Activated T-cell treated with anti-CD3 and anti-CD28 coated beads, Interleukin-2, amount 50 U/mL, for 4 hours (primary cell): ENCODE data around the gene FBXW7. TPM values are rescaled to one million over a fixed set of nuclear protein-coding genes. Genes with fewer than 3 reads are reported as not detected.

Source experiments
- ATAC-seq, 2 donors: fragments of 200-7000 bp; cut with Tn5 transposase; one replicate each; pipeline ENCODE4 v1.10.0; 2021
- DNase-seq: peaks from one replicate; pipeline ENCODE4 v3.0.0-alpha.2; 2020
- H3K27me3 Mint-ChIP-seq: one replicate; pipeline ENCODE4 v1.8.0; 2021; ENCODE audit warnings: low read depth, mixed read lengths
- H3K36me3 Mint-ChIP-seq: one replicate; pipeline ENCODE4 v1.8.0; 2022; ENCODE audit warnings: mixed read lengths; ENCODE audit not compliant: insufficient read depth
- H3K4me1 Mint-ChIP-seq: one replicate; pipeline ENCODE4 v1.8.0; 2021; ENCODE audit warnings: low read depth, mixed read lengths
- H3K4me3 Mint-ChIP-seq: one replicate; pipeline ENCODE4 v1.8.0; 2021; ENCODE audit warnings: mild to moderate bottlenecking, moderate library complexity, mixed read lengths
- H3K9me3 Mint-ChIP-seq: one replicate; pipeline ENCODE4 v1.8.0; 2021; ENCODE audit warnings: mixed read lengths
- total RNA-seq, 3 donors: library from RNA; stranded (reverse); gene quantifications; one replicate each; pipeline ENCODE4 v1.2.1, GENCODE V29; 2021

The FBXW7 gene
- total RNA-seq, 3 donors from 2014 or later: 38.8 to 41.4 (median 39.1) TPM

DNA sequence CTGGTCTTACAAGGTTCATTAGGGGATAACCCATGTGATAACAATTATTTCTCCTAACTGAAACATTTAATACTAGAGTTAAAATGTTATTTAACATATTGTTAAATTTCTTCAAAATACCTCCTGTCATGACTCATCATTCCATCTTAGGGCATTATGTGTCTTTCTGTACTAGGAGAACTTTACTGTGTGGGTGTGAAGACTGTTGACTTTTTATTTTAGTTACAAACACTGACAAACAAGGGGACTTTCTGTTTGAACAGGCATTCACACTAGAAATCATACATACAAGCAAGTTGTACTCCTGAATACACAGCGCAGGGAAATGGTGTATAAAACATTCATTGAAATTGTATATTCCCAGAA lies 175.9 kb downstream of the FBXW7 start:
- Mint-ChIP-seq H3K4me3 (no peak overlapping the region), H3K36me3 (peaks cover 14% of the 10 kb centered on the region), H3K9me3 (no peaks in the 10 kb centered on the region), H3K27me3 (no peaks in the 10 kb centered on the region), H3K4me1 (peaks cover 17% of the 10 kb centered on the region)
- ATAC-seq: no peak
- DNase-seq: no peak

DNA sequence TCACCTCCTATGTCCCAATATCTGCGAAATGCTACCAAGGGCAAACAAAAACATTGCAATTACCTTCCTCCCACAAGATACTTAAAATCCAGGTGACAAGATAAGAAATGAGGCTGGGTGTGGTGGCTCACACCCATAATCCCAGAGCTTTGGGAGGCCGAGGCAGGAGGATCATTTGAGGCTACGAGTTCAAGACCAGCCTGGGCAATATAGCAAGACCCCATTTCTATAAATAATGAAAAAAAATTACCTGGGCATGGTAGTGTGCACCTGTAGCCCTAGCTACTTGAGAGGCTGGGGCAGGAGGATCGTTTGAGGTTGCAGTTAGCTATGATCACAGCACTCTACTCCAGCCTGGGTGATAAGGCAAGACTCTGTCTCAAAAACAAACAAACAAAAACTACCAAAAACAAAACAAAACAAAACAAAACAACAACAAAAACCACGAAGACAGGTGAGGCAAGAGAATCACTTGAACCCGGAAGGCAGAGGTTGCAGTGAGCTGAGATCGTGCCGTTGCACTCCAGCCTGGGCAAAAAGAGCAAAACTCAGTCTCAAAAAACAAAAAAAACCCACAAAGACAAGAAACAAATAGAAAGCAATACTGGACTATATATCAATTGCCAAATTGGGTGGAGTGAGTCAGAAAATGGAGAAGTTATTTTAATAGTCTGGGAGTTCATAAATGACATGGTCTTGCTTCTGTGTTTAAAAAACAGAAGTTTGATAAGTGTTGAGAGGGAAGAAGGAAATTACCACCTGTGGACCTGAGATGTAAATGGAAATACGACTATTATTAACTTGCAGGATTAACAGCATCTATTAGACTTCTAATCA lies 176.5 kb downstream of the FBXW7 start:
- H3K36me3 Mint-ChIP-seq: peaks cover 11% of the 10 kb centered on the region
- H3K9me3 Mint-ChIP-seq: no peaks in the 10 kb centered on the region
- DNase-seq (no peak), ATAC-seq (no peak)
- peaks cover 16% of the 10 kb centered on the region for H3K4me1 Mint-ChIP-seq
- H3K27me3 Mint-ChIP-seq: no peaks in the 10 kb centered on the region
- H3K4me3 Mint-ChIP-seq: no peak overlapping the region

DNA sequence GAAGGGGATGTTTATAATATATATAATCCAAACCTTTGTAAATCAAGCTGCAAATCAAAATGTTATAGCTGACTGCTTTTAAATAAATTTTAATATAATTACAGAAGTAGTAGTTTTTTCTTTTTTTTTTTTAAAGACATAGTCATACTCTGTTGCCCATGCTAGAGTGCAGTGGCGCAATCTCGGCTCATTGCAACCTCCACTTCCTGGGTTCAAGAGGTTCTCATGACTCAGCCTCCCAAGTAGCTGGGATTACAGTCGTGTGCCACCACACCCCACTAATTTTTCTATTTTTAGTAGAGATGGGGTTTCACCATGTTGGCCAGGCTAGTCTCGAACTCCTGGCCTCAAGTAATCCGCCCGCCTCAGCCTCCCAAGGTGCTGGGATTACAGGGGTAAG lies 178.7 kb downstream of the FBXW7 start:
- peaks cover 23% of the 10 kb centered on the region for H3K4me1 Mint-ChIP-seq
- no peak for DNase-seq
- H3K4me3 Mint-ChIP-seq: no peak overlapping the region
- H3K36me3 Mint-ChIP-seq: peaks cover 5% of the 10 kb centered on the region
- H3K27me3 Mint-ChIP-seq: no peaks in the 10 kb centered on the region
- H3K9me3 Mint-ChIP-seq: no peaks in the 10 kb centered on the region
- ATAC-seq: no peak

DNA sequence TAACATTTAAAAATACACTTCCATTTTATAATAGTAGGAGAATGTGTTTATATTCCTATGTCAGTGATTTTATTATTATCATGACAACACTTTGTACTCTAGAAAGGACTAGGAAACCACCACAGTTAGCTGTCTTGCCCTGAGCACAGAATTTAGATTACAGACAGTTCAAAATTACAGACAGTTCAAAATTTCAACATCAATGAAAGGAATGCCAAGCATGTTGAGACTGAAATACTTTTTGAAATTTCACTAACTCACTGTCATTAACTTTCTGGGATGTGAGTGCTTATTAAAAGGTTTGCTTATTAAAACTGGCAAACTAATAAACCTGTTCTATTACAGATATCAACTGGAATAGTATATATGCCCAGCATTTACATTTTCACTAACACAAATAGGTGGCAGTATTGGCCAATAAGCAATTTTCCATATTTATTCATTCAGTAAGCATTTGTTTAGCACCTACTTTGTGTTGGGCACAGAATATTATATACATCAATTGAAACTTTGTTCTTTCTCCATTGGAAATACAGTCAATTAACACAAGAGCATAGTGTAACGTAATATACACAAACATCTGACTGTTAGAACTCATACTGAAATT lies 179.4 kb downstream of the FBXW7 start:
- H3K4me3 Mint-ChIP-seq: no peak overlapping the region
- no peaks in the 10 kb centered on the region for H3K27me3 Mint-ChIP-seq
- DNase-seq (no peak), ATAC-seq (no peak)
- no peaks in the 10 kb centered on the region for H3K9me3 Mint-ChIP-seq
- H3K4me1 Mint-ChIP-seq: peaks cover 24% of the 10 kb centered on the region
- H3K36me3 Mint-ChIP-seq: peaks cover 5% of the 10 kb centered on the region

DNA sequence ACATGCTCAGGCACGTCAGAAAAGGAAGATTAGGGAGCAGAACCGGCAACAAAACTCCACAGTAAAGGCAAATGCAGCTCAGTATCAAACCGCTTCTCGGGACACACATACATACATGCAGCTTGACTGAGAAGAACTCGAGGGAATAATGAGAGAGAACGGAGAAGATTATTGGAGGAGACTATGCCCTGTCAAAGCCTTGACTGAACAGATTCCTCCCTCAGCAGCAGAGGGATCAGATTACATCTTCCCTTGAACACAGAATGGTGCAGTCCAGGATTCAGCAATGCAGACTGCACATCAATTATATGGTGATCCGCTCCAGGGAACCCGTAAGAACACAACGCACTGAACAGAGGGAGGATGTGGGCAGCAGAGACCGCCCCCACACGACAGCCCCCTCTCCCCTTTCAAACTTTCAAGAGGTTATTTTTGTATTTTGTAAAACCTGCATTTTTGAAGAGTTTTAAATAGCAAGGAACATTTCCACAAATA lies 183.2 kb downstream of the FBXW7 start:
- no peak overlapping the region for H3K4me3 Mint-ChIP-seq
- no peaks in the 10 kb centered on the region for H3K27me3 Mint-ChIP-seq
- H3K9me3 Mint-ChIP-seq: no peaks in the 10 kb centered on the region
- no peaks in the 10 kb centered on the region for H3K36me3 Mint-ChIP-seq
- H3K4me1 Mint-ChIP-seq: peaks cover 15% of the 10 kb centered on the region
- DNase-seq: no peak
- ATAC-seq: no peak

DNA sequence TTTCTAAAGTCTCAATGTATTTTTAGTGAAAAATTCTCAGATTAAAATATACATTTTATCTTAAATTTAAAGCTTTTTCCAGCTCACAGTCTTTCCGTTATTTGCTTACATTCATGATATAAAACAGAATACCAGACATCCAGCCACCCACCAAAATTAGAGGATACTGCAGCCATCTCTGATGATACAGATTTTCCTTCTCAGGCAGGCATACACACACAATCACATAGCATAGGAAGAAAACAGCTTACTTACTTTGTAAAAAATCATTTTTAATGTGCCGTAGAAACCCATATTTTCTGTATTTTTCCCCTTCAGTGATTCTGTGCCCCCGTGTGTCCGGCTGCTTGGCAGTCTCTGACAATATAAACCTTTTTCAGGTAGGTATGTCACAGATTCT lies 183.7 kb downstream of the FBXW7 start:
- Mint-ChIP-seq H3K36me3 (no peaks in the 10 kb centered on the region), H3K4me3 (no peak overlapping the region), H3K27me3 (no peaks in the 10 kb centered on the region), H3K9me3 (no peaks in the 10 kb centered on the region), H3K4me1 (peaks cover 15% of the 10 kb centered on the region)
- DNase-seq (no peak), ATAC-seq (no peak)

DNA sequence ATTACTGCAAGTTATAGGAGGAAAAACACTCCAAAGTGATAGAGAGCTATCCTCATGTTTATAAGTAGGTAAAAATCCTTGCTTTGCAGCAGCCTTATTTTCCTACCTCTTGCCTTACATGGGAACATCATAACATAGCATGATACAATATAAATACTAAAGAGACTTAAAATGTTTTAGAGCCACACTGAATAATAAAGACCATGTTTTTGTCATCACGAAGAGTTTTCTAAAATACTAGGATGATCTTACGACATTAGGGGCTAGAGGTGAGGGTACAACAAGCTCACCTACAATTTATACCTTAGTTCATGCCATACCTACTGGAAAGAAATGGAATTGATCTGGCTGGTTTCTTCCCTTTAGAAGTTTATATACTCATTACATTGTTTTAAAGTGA lies 184.8 kb downstream of the FBXW7 start:
- no peak for DNase-seq
- Mint-ChIP-seq H3K4me1 (peaks cover 15% of the 10 kb centered on the region), H3K9me3 (no peaks in the 10 kb centered on the region), H3K36me3 (peaks cover 8% of the 10 kb centered on the region), H3K4me3 (no peak overlapping the region), H3K27me3 (no peaks in the 10 kb centered on the region)
- no peak for ATAC-seq

DNA sequence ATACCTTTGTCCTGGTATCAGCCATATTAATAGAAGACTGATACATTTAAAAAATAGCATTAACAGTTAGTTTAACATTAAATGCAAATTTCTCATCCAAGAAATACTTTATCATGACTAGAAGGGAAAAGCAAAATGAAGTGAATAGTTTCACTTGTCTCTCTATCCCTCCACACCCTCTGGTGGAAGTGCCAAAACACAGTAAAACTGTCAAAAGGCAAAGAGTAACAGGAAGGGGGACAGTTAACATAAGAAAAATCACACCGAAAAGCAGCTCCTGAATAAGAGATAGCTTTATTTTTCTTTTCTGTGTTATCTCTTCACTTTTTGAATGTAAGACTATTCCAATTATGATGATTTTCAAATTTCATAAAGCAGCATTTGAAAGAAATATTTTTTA lies 187.2 kb downstream of the FBXW7 start:
- H3K27me3 Mint-ChIP-seq: no peaks in the 10 kb centered on the region
- DNase-seq (no peak), ATAC-seq (no peak)

DNA sequence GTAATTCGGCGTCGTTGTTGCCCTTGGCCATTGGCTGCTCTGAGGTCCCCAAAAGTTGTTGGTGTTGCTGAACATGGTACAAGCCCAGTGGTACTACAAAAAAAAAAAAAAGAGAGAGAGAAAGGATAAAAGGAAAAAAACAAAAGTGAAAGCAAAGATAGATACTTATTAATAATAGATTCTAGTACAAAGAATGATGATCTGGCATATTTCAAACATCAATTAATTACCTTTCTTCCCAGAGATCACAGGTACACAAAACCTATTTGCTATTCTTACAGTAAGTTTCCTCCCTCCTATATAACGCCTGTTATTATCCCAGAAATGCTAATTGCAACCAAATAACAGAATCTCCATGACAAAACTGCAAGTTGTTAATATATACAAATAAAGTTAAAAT lies 188.9 kb downstream of the FBXW7 start:
- Mint-ChIP-seq H3K4me3 (no peak overlapping the region), H3K9me3 (no peaks in the 10 kb centered on the region), H3K36me3 (peaks cover 24% of the 10 kb centered on the region), H3K4me1 (no peaks in the 10 kb centered on the region), H3K27me3 (no peaks in the 10 kb centered on the region)
- DNase-seq: no peak
- ATAC-seq: no peak

More for the DNA sequence above, 187.2 kb downstream of the FBXW7 start:
- H3K36me3 Mint-ChIP-seq: peaks cover 16% of the 10 kb centered on the region
- H3K4me3 Mint-ChIP-seq: no peak overlapping the region
- H3K4me1 Mint-ChIP-seq: peaks cover 11% of the 10 kb centered on the region
- H3K9me3 Mint-ChIP-seq: no peaks in the 10 kb centered on the region

DNA sequence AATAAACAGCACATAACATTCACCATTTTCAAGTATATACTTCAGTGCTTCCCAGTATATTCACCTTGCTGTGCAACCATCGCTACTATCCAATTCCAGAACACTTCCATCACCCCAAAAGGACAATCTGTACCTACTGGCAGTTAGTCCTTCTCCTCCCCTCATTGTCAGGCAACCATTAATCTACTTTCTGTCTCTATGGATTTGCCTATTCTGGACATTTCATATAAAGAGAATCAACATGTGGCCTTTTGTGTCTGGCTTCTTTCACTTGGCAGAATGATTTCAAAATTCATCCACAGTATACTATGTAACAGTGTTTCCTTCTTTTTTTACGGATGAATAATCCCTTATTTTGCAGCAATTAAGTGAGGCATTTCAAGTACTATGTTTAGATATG lies 189.4 kb downstream of the FBXW7 start:
- Mint-ChIP-seq H3K4me3 (no peak overlapping the region), H3K27me3 (no peaks in the 10 kb centered on the region), H3K36me3 (peaks cover 27% of the 10 kb centered on the region), H3K4me1 (no peaks in the 10 kb centered on the region), H3K9me3 (no peaks in the 10 kb centered on the region)
- ATAC-seq (no peak), DNase-seq (no peak)

DNA sequence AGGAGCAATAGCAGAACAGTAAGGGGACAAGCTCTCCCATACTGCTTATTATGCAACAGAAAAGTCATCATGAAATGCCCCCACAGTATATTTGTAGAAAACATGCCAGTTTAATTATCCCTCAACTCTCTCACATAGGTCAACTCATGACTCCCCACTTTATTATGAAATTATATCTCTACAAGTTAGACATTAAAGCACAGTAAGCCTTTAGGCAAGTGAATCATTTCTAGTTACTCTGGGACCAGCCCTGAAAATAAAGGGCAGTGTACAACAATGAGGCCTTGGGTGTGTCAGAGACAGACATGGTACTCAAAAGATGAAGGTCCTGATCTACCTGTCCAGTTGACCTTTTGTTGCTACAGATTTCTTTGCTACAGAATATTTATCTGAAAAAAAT lies 191.9 kb downstream of the FBXW7 start:
- Mint-ChIP-seq H3K4me3 (no peak overlapping the region), H3K27me3 (no peaks in the 10 kb centered on the region), H3K4me1 (peaks cover 3% of the 10 kb centered on the region), H3K36me3 (peaks cover 42% of the 10 kb centered on the region), H3K9me3 (no peaks in the 10 kb centered on the region)
- no peak for DNase-seq
- no peak for ATAC-seq

DNA sequence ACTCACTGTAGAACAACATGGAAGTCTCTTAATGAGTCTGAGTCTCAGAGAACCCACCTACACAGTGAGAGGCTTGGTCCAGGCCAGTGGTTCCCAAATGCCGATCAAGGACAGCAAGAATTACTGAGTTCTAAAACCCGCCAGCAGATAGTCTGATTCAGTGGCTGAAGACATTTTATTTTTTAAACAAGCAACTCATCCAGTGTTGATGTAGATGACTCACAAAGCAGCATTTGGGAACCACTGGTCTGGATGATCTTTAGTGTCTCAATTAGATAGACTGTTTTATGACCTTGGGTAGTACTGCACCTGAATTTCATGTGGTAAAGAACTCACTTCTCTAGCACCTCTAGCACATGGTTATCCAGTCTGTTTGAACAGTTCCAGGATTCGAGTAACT lies 193.6 kb downstream of the FBXW7 start:
- H3K27me3 Mint-ChIP-seq: no peaks in the 10 kb centered on the region
- ATAC-seq (no peak), DNase-seq (no peak)
- no peak overlapping the region for H3K4me3 Mint-ChIP-seq
- peaks cover 3% of the 10 kb centered on the region for H3K4me1 Mint-ChIP-seq
- H3K36me3 Mint-ChIP-seq: peaks cover 46% of the 10 kb centered on the region
- no peaks in the 10 kb centered on the region for H3K9me3 Mint-ChIP-seq

DNA sequence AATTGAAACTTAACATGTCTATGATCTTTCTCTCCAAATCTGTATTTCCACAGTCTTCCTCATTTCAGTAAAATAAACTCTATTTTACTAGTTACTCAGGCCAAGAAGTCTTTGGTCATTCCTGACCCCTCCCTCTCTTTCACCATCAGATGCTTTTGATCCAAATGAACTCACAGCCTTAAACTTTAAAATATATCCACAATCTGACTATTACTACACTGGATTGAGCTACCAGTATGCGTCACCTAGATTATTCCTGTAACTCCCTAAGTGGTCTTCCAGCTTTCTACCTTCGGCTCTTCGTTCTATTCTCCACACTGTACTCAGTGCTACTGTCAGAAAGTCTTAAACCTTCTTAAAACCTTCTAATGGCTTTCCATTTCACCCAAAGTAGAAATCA lies 195.1 kb downstream of the FBXW7 start:
- H3K27me3 Mint-ChIP-seq: no peaks in the 10 kb centered on the region
- DNase-seq (no peak), ATAC-seq (no peak)
- H3K4me1 Mint-ChIP-seq: peaks cover 3% of the 10 kb centered on the region
- H3K9me3 Mint-ChIP-seq: no peaks in the 10 kb centered on the region
- no peak overlapping the region for H3K4me3 Mint-ChIP-seq
- H3K36me3 Mint-ChIP-seq: peaks cover 39% of the 10 kb centered on the region

DNA sequence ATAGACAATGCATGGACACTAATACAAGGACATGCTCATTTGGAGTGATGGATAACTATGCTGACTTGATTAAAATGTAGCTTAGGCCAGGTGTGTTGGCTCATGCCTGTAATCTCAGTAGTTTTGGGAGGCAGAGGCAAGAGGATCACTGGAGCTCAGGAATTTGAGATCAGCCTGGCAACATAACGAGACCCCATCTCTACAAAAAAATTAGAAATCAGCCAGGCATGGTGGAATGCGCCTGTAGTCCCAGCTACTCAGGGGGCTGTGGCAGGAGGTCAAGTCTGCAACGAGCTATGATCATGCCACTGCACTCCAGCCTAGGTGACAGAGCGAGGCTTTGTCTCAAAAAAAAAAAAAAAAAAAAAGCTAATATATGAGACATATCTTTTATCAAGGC lies 196.3 kb downstream of the FBXW7 start:
- H3K27me3 Mint-ChIP-seq: no peaks in the 10 kb centered on the region
- H3K4me3 Mint-ChIP-seq: no peak overlapping the region
- H3K36me3 Mint-ChIP-seq: peaks cover 39% of the 10 kb centered on the region
- DNase-seq (no peak), ATAC-seq (no peak)
- H3K9me3 Mint-ChIP-seq: no peaks in the 10 kb centered on the region
- H3K4me1 Mint-ChIP-seq: peaks cover 3% of the 10 kb centered on the region

DNA sequence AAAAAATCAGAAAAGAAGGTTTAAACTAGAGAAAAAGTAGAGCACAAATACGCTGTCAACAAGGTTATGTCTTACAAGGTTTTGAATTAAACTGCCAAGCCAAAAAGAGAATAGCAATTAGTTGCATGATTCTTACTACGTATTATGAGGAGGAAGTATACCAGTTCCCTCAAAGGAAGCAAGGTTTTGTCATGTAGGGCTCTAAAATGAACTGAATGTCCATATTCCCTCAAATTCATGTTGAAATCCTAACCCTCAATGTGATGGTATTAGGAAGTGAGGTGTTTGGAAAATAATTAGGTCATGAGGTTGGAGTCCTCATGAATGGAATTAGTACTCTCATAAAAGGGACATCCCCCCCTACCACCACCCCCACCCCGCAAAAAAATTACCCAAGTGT lies 201.0 kb downstream of the FBXW7 start:
- ATAC-seq (no peak), DNase-seq (no peak)
- no peaks in the 10 kb centered on the region for H3K27me3 Mint-ChIP-seq
- H3K4me3 Mint-ChIP-seq: no peak overlapping the region
- H3K36me3 Mint-ChIP-seq: peaks cover 33% of the 10 kb centered on the region
- H3K9me3 Mint-ChIP-seq: no peaks in the 10 kb centered on the region
- no peaks in the 10 kb centered on the region for H3K4me1 Mint-ChIP-seq
